Amniotic epithelial cell (primary cell): ENCODE results near the gene DIS3L2.

Source experiments
- DNase-seq: peaks from one replicate; pipeline ENCODE4 v3.0.0-alpha.2; 2010; ENCODE audit warnings: low read depth

Gene DIS3L2

GRCh38 chr2:231955758-231956472 lies 5.6 kb upstream of the DIS3L2 start:
- peak; percentile 77 for DNase-seq

DNA sequence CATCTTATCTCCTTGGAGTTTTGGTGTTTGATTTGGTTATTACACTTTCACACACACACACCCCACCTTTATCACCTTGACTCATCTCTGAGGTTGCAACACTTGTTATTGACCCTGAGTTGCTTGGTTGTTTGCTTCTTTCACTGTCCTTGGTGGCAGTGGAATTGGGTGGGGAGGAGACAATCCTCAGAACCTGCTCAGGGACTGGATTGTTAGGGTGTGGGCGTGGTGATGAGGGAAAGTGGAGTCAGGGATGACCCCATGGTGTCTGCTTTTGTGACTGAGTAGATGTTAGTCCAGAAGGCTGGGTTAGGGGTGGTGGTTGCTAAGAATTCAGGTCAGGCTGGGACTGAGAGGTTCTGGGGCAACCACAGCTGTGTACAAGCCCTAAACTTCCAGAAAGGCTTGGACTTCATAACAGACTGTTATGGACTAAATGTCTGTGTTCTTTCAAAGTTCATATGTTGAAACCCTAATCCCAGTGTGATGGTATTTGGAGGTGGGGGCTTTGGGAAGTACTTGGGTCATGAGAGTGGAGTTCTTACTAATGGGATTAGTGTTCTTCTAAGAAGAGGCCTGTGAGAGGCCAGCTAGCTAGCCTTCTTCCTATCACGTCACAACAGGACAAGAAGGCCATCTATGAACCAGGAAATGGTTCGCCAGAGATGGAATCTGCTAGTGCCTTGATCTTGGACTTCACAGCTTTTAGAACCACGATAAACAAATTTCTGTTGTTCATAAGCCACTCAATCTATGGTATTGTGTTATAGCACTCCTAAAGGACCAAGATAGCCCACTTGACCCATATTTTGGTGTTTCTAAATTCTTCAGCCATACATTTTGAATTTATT lies 3.4 kb upstream of the DIS3L2 start:
- DNase-seq = peak; percentile 27

- DNase-seq = no peak
Observed at GRCh38 chr2:231960810-231961348, 634 bp upstream of the DIS3L2 start.

DNA sequence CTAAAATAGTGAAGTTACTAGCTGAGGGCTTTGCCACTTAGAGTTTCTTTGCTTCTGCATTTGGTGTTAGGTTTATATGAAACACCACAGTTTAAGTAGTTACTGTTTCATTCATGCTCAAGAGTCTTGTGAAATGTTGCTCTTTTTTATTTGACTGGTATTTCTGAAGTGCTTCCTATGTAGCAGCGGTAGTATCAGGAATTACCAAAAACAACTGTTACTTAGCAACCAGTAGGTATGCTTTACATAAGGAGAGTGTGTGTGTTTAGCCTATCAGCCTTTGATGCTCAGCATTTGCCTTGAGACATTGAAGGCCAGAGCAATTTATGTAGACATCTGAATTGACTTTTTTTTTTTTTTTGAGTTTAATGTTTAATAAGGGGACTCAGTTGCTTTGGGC lies 3.6 kb downstream of the DIS3L2 start:
- DNase-seq = no peak

GRCh38 chr2:231966886-231967285 lies 5.4 kb downstream of the DIS3L2 start:
- no peak for DNase-seq

DNA sequence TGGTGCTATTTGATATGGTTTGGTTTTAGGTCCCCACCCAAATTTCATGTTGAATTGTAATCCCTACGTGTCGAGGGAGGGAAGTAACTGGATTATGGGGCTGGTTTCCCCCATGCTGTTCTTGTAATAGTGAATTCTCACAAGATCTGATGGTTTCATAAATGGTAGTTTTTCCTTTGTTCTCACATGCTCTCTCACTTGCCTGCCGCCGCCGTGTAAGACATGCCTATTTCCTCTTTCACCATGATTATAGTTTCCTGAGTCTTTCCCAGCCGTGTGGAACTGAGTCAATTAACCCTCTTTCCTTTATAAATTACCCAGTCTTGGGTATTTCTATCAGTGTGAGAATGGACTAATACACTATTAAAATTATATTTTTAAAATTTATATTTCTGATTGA lies 7.3 kb downstream of the DIS3L2 start:
- no peak for DNase-seq

DNA sequence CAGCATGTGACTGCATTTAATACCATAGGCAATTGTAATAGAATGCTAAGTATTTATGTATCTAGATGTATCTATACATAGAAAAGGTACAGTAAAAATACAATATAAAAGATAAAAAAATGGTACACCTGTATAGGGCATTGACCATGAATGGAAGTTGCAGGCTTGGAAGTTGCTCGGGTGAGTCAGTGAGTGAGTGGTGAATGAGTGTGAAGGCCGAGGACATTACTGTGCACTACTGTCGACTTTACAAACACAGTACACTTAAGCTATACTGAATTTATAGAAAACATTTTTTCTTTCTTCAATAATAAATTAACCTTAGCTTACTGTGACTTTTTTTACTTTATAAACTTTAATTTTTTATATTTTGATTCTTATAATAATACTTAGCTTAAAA lies 8.9 kb downstream of the DIS3L2 start:
- DNase-seq = peak; percentile 20

DNA sequence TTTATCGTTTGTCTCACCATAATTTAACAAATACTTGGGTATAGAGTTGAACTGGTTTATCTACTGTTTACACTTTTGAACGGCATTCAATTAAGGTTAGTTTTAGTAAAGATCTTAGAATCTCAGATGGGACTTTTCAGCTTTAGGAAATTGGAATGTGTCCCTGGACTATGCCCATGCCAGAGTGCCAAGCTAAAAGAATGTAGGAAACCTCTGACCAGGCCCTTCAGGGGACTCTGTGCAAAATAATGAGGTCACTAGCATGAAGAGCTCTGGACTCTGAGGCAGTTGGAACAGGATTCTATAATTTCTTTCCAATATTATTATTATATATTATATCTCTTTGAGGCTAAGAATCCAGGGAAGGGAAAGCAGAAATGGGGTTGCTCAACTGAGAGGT lies 13.5 kb downstream of the DIS3L2 start:
- DNase-seq = no peak

DNA sequence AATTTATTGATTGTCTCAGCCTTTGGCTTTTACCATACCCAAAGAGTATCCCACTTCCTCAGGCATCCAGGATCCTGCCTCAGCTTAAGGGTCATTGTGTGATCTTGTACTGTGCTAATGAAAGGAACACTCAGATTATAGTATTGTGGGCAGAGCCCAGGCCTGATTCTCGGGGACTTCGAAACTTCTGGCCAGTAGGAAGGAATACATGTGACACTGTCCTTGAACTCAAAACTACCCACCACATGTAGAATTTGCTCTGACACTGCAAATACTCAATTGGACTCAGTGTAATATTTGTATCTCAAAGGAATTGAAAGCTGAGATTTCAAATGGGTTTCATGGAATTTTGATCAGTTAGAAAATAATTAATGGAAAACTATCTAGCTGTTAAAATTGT lies 15.9 kb downstream of the DIS3L2 start:
- no peak for DNase-seq

DNA sequence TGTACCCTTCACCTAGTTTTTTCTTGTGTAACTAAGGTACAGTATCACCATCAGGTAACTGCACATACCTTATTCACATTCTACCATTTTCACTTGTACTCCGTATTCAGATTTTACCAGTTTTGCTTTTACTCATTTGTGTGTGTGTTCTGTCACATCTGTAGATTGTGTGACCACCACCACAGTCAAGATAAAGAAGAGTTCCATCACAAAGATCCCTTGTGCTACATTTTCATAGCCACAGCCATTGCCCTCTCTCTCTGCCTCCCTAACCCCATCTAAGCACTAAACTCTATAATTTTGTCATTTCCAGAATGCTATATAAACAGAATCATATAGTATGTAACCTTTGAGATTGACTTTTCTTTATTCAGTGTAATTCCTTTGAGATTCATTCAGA lies 23.5 kb downstream of the DIS3L2 start:
- DNase-seq = no peak

DNA sequence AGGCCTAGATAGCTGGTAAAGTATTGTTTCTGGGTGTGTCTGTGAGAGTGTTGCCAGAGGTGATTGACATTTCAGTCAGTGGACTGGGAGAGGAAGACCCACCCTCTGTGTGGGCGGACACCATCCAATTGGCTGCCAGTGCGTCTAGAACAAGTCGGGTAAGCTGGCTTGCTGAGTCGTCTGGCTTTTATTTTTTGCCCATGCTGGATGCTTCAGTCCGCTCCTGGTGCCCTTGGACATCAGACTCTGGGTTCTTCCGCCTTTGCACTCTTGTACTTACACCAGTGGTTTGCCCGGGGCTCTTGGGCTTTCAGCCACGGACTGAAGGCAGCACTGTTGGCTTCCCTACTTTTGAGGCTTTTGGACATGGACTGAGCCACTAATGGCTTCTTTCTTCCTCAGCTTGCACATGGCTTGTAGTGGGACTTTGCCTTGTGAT lies 24.3 kb downstream of the DIS3L2 start:
- no peak for DNase-seq

- DNase-seq = no peak
Observed at GRCh38 chr2:231987124-231987727, 25.7 kb downstream of the DIS3L2 start.

- no peak for DNase-seq
Observed at GRCh38 chr2:231988179-231988866, 26.8 kb downstream of the DIS3L2 start.

DNA sequence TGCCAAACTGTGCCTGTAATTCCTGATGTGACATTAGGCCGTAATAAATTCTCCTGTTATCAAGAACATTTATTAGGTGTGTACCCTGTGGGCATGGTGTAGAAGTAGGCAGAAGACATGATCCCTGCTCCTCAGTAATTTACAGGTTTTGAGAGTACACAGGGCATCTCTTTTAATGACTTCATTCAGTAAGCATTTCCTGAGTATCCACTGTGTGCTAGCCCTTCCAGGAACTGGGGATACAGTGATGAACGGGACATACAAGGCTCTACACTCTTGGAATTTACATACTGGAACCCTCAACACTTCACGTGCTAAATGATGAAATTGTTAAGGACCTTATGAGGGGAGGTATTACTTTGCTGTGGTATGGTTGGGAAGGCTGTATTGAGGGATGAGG lies 30.2 kb downstream of the DIS3L2 start:
- DNase-seq = peak; percentile 41

- DNase-seq = no peak
Observed at GRCh38 chr2:231992888-231993287, 31.4 kb downstream of the DIS3L2 start.

DNA sequence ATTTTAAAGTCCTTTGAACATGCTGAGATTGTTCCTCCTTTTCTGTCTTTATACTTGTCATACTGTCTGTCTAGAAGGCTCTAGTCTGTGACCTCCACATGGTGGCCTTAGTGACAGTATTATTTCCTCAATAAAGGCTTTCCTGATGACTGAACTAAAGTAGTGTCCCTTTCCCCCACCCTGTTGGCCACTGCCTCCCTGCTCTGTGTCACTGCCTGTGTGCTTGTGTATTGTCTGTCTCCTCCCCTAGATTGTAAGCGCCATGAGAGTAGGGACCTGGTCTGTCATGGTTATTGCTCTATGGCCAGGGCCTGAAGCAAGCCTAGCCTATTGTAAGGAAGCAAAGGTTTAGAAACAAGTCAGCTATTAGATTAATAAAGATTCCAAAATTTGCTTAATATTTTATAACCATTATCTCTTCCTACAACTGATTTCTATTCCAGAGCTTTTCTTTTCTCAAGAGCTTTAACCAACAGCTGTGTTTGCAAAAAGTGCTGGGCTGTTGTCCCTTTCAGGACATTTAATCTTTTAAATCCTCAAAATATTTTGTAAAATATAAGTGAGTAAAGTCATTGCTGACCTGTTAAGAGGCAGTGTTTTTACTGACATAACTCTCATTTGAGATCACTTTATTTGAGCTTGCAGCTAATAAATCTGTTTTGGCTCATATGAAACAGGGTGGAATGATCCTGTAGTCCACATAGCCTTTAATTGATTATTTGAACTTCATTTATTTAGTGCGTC lies 35.5 kb downstream of the DIS3L2 start:
- DNase-seq = no peak

DNA sequence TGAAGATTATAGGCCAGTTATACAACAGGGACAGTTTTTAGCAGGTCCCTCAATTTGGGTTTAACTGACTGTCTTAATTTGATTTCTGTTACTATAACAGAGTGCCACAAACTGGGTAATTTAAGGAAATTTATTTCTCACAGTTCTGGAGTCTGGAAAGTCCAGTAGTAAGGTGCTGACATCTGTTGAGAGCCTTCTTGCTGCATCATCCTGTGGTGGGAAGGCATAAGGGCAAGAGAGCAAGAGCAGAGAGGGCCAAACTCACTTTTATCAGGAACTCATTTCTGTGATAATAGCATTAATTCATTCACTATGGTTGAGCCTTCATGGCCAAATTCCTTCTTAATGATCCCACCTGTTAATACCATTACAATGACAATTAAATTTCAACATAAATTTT lies 36.5 kb downstream of the DIS3L2 start:
- DNase-seq = no peak

- DNase-seq = no peak
Observed at GRCh38 chr2:232000439-232000838, 38.9 kb downstream of the DIS3L2 start.

- DNase-seq = no peak
Observed at GRCh38 chr2:232001073-232001472, 39.6 kb downstream of the DIS3L2 start.

DNA sequence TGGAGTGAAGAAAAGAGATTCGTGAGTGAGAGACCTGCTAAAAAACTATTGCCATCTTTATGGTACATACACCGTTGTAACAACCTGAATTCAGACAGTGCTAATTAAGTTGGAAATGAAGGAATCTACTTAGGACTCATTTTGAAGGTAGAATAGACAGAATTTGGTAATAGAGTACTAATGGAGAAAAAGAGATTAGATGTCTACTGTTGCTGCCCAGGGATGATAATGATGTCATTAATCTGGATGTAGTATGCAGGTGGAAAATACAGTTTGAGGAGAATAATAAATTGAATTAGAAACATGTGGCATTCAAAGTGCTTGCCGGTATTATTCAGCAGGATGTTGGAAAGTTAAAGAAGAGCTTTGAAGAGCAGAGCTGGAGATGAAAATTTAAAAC lies 44.7 kb downstream of the DIS3L2 start:
- no peak for DNase-seq

- no peak for DNase-seq
Observed at GRCh38 chr2:232008907-232009638, 47.6 kb downstream of the DIS3L2 start.
